K562 (cell line): ENCODE data around the gene KIFC3. TPM values are rescaled to one million over a fixed set of nuclear protein-coding genes. Genes with fewer than 3 reads are reported as not detected.

Experiments used
- ATAC-seq: fragments of 200-7000 bp; cut with Tn5 transposase; 3 replicates; pipeline ENCODE4 v1.9.1; 2020; ENCODE audit warnings: moderate library complexity
- BruUV-seq: library from RNA; stranded (reverse); fragments of 400-500 nt; replicated peaks from 2 replicates; lab custom pipeline; 2021; lab: Mats Ljungman, UMichigan
- CTCF ChIA-PET: fragments of 300-600 bp; formaldehyde crosslinking; extraction: SDS; loops from one replicate; lab custom pipeline; 2021; ENCODE audit warnings: low intra/inter-chr PET ratio; lab: Yijun Ruan, JAX
- POLR2A ChIA-PET: fragments of 300-600, 350-650 bp; sonication (Branson Sonifier 250); formaldehyde crosslinking; extraction: SDS; loops from one replicate; lab custom pipeline; 2021; ENCODE audit warnings: antibody characterized with exemption, inconsistent platforms; lab: Yijun Ruan, JAX
- DNase-seq, 4 experiments: peaks; one replicate each; pipeline versions ENCODE4 v3.0.0 to v3.0.0-alpha.2; 2011 to 2018; ENCODE audit warnings: low spot score in 3 of 4, mixed read lengths in 3 of 4; ENCODE audit errors: extremely low read depth in 1 of 4
- FAIRE-seq: peaks from 2 replicates; lab custom pipeline; 2011; peaks lifted over from hg19 to GRCh38; lab: Jason Lieb, UNC
- H2AFZ ChIP-seq: 2 replicates; pipeline ENCODE4 v1.6.0; 2011; ENCODE audit warnings: low read depth, low read length, control low read depth, inconsistent platforms
- H3K27ac ChIP-seq: fragments of 200-600 bp; 3 replicates; pipeline ENCODE4 v1.8.0; 2011; ENCODE audit warnings: low read depth, mild to moderate bottlenecking, control low read depth, inconsistent platforms, low read length, moderate library complexity, mixed read lengths; ENCODE audit errors: extremely low read depth
- H3K27me3 ChIP-seq, 2 experiments: fragments of 300-600 bp in 1 of 2; 2 replicates in 1 of 2; 3 replicates in 1 of 2; pipeline versions ENCODE4 v1.6.0 to v1.8.0; 2011; ENCODE audit warnings: inconsistent platforms in 2 of 2, low read length in 2 of 2, mild to moderate bottlenecking in 1 of 2, mixed read lengths in 1 of 2, moderate library complexity in 1 of 2; ENCODE audit not compliant: control insufficient read depth in 2 of 2, insufficient read depth in 2 of 2
- H3K36me3 ChIP-seq: fragments of 300-600 bp; 3 replicates; pipeline ENCODE4 v1.8.0; 2011; ENCODE audit warnings: mild to moderate bottlenecking, low read length, inconsistent platforms; ENCODE audit not compliant: control insufficient read depth, insufficient read depth
- H3K4me1 ChIP-seq, 2 experiments: fragments of 200-600 bp in 1 of 2; replicated peaks in 1 of 2; 2 replicates in 1 of 2; 3 replicates in 1 of 2; pipeline versions ENCODE4 v1.5.1 to v1.8.0; 2011; ENCODE audit warnings: inconsistent platforms in 2 of 2, low read length in 2 of 2, mild to moderate bottlenecking in 1 of 2, mixed read lengths in 1 of 2, moderate library complexity in 1 of 2; ENCODE audit not compliant: control insufficient read depth in 2 of 2, insufficient read depth in 2 of 2
- H3K4me2 ChIP-seq: 2 replicates; pipeline ENCODE4 v1.6.1; 2011; ENCODE audit warnings: low read length, control low read depth, inconsistent platforms, mixed read lengths; ENCODE audit not compliant: insufficient read depth
- H3K4me3 ChIP-seq: fragments of 200-600 bp; sonication (generic), shearing (Covaris generic); 2 replicates; pipeline ENCODE4 v1.5.1; 2016; ENCODE audit warnings: control low read depth, inconsistent platforms
- H3K79me2 ChIP-seq: fragments of 200-600 bp; 3 replicates; pipeline ENCODE4 v1.8.0; 2011; ENCODE audit warnings: low read length, inconsistent platforms; ENCODE audit not compliant: control insufficient read depth, insufficient read depth
- H3K9ac ChIP-seq, 2 experiments: 2 replicates each; pipeline versions ENCODE4 v1.6.0 to v1.6.1; 2011; ENCODE audit warnings: low read depth in 2 of 2, low read length in 2 of 2, control low read depth in 1 of 2, inconsistent platforms in 1 of 2, mild to moderate bottlenecking in 1 of 2, mixed read lengths in 1 of 2; ENCODE audit not compliant: insufficient read depth in 1 of 2
- H3K9me1 ChIP-seq: one replicate; pipeline ENCODE4 v1.6.0; 2011; ENCODE audit warnings: inconsistent platforms, mild to moderate bottlenecking, low read length, moderate library complexity; ENCODE audit not compliant: control insufficient read depth, insufficient read depth
- H3K9me3 ChIP-seq: replicated peaks from 2 replicates; pipeline ENCODE4 v1.5.1; 2011; ENCODE audit warnings: low read depth, low read length, inconsistent platforms; ENCODE audit not compliant: control insufficient read depth, insufficient read depth
- H4K20me1 ChIP-seq: replicated peaks from 2 replicates; pipeline ENCODE4 v1.6.1; 2011; ENCODE audit warnings: low read length, inconsistent platforms, mixed read lengths; ENCODE audit not compliant: control insufficient read depth, insufficient read depth
- ATF7 ChIP-seq: fragments of 450-650 bp; IDR thresholded peaks from 2 replicates; pipeline ENCODE4 v1.7.1; 2014; ENCODE audit warnings: mild to moderate bottlenecking, moderate library complexity
- JUN ChIP-seq, 2 experiments: sonication (generic) in 1 of 2; formaldehyde crosslinking in 1 of 2; IDR thresholded peaks; 2 replicates each; pipeline versions ENCODE4 v1.6.1 to v1.8.0; 2012 to 2022; ENCODE audit warnings: borderline replicate concordance in 2 of 2, mild to moderate bottlenecking in 2 of 2, improper control_type of control experiment in 1 of 2, low read depth in 1 of 2, low read length in 1 of 2, missing genetic modification reagents in 1 of 2
- KDM2B ChIP-seq: fragments of 250-450 bp; sonication (Bioruptor Pico); IDR thresholded peaks from 2 replicates; pipeline ENCODE4 v1.8.0; 2021; ENCODE audit warnings: mild to moderate bottlenecking, moderate library complexity
- KLF10 ChIP-seq: fragments of 250-450 bp; sonication (Bioruptor Pico); IDR thresholded peaks from 2 replicates; pipeline ENCODE4 v1.6.1; 2021; ENCODE audit warnings: matching md5 sums
- MCM5 ChIP-seq: fragments of 450-650 bp; IDR thresholded peaks from 2 replicates; pipeline ENCODE4 v1.6.1; 2016; ENCODE audit warnings: low read depth
- MTA1 ChIP-seq: fragments of 450-650 bp; IDR thresholded peaks from 2 replicates; pipeline ENCODE4 v1.6.1; 2017; ENCODE audit warnings: borderline replicate concordance
- PHTF2 ChIP-seq: fragments of 250-450 bp; sonication (Bioruptor Pico); IDR thresholded peaks from 2 replicates; pipeline ENCODE4 v1.5.0; 2021; ENCODE audit warnings: mild to moderate bottlenecking
- RBFOX2 ChIP-seq: fragments of 200-400 bp; formaldehyde crosslinking; IDR thresholded peaks from 2 replicates; pipeline ENCODE4 v1.6.1; 2017; ENCODE audit warnings: low read depth, mild to moderate bottlenecking, low read length, moderate library complexity
- SAFB ChIP-seq: fragments of 200-400 bp; formaldehyde crosslinking; IDR thresholded peaks from 2 replicates; pipeline ENCODE4 v1.6.1; 2017; ENCODE audit warnings: low read depth, low read length, borderline replicate concordance
- UBTF ChIP-seq, 2 experiments: IDR thresholded peaks; 2 replicates each; pipeline ENCODE4 v1.6.1; 2012; ENCODE audit warnings: improper control_type of control experiment in 2 of 2, low read depth in 2 of 2, low read length in 2 of 2, borderline replicate concordance in 1 of 2
- ZNF639 ChIP-seq, 2 experiments: fragments of 200-800 bp in 1 of 2; sonication (Bioruptor generic) in 1 of 2; sonication (generic) in 1 of 2; formaldehyde crosslinking in 1 of 2; IDR thresholded peaks in 1 of 2; conservative IDR thresholded peaks in 1 of 2; 2 replicates each; pipeline versions ENCODE4 v1.5.0 to v1.6.1; 2016 to 2020; ENCODE audit warnings: missing compliant biosample characterization in 1 of 2, missing genetic modification characterization in 1 of 2, missing genetic modification reagents in 1 of 2
- WGBS: fragments of 100-300 bp; shearing (Covaris generic); methylation state at CpG from one replicate; pipeline ENCODE4 v1.1.6; 2016; ENCODE audit warnings: low coverage, mixed read lengths; ENCODE audit not compliant: insufficient coverage; ENCODE audit errors: missing lambda C conversion rate; 5-methylcytosine and 5-hydroxymethylcytosine counted together
- in situ Hi-C: fragments of 300-500 bp; cut with MboI; formaldehyde crosslinking; loops from 4 replicates; pipeline ENCODE4 v1.15.0; 2018; ENCODE audit warnings: inconsistent platforms, mixed read lengths
- intact Hi-C: fragments of 100-400 bp; cut with micrococcal nuclease; formaldehyde crosslinking; loops from 2 replicates; pipeline ENCODE4 v1.14.2; 2022
- polyA plus RNA-seq, 8 experiments: library from polyadenylated mRNA; depleted of rRNA in 4 of 8; stranded (reverse) in 5 of 8; unstranded in 3 of 8; fragments of >200 nt; fragmentation: Nextera tagmentation in 2 of 8; fragmentation: Illumina TruSeq in 1 of 8; extraction: Ambion mirVana in 2 of 8; extraction: Trizol in 1 of 8; gene quantifications; 2 replicates each; pipeline versions ENCODE4 v1.2.1 to v1.2.3, GENCODE V29; 2011 to 2014; ENCODE audit warnings: inconsistent platforms in 1 of 8, missing spikeins in 1 of 8
- total RNA-seq, 7 experiments: library from RNA; depleted of rRNA in 6 of 7; stranded (reverse); fragments of >200 nt in 6 of 7; fragmentation: Illumina TruSeq in 2 of 7; extraction: Trizol in 2 of 7; gene quantifications; 2 replicates each; pipeline versions ENCODE4 v1.2.1 to v1.2.3, GENCODE V29; 2011 to 2021; ENCODE audit warnings: low replicate concordance in 1 of 7

KIFC3 gene
- total and polyA plus RNA-seq, 9 of the 15 experiments (the other 6 are each of a cell fraction or from before 2014, with no cell fraction given), result 0.23 to 105 (median 26.2) TPM

- no peak overlapping the region for H3K27ac ChIP-seq
- peaks cover 0 to 23% of the 10 kb centered on the region in 2 experiments; a peak in 1 of 5 replicates for H3K4me1 ChIP-seq
- FAIRE-seq (no peak), DNase-seq (no peak)
- H3K4me2 ChIP-seq, result no peak overlapping the region
- TF ChIP-seq MCM5, result no peak
- no peak for TF ChIP-seq JUN (IDR thresholded peaks at IDR 0.05; ENCODE audit: borderline replicate concordance, low read depth, low read length)
- TF ChIP-seq JUN (CRISPR knock-in tag; IDR thresholded peaks at IDR 0.05; ENCODE audit: borderline replicate concordance), result no peak
- TF ChIP-seq RBFOX2, result no peak
- no peak for TF ChIP-seq UBTF (IDR thresholded peaks at IDR 0.05; ENCODE audit: borderline replicate concordance in 1 of 2, low read depth in 2 of 2, low read length in 2 of 2)
- no peak for TF ChIP-seq KDM2B
- TF ChIP-seq MTA1, result no peak
- no peak for TF ChIP-seq PHTF2 (CRISPR knock-in tag)
- no peak for TF ChIP-seq ATF7
- no peak for TF ChIP-seq KLF10
- no peak for TF ChIP-seq SAFB
- TF ChIP-seq ZNF639 (CRISPR knock-in tag; conservative IDR thresholded peaks at IDR 0.05 in 1 of 2, IDR thresholded peaks at IDR 0.05 in 1 of 2), result no peak
- TF ChIP-seq, all 486 proteins: peak for 0
- Histone ChIP-seq H4K20me1 (no peaks in the 10 kb centered on the region), H3K9me1 (no peaks in the 10 kb centered on the region), H3K9ac (no peak overlapping the region; a peak in 1 of 4 replicates), H3K27me3 (no peaks in the 10 kb centered on the region), H2AFZ (no peak overlapping the region), H3K36me3 (peaks cover 73% of the 10 kb centered on the region; the same call in 2 of the 3 replicates), H3K9me3 (no peaks in the 10 kb centered on the region), H3K79me2 (no peaks in the 10 kb centered on the region), H3K4me3 (no peak overlapping the region)
- ChIA-PET CTCF (no interaction called here), POLR2A (interaction anchor here (4.3 kb wide), 1 partner anchor 13 kb away, joined by 20 read pairs; the partner anchor contains the start of gene KIFC3)
- in situ Hi-C loops (no loop called here), intact Hi-C loops (no loop called here)
- WGBS, result 74% methylated on average over 6 of the region's 8 CpGs
- no TSS peak for BruUV-seq
- no peak for ATAC-seq
Measured at GRCh38 chr16:57787519-57787905, 14.8 kb downstream of the KIFC3 start.
